Loucy (cell line): Measurements from ENCODE around the gene RASGRP3.

Source experiments
- H2AFZ ChIP-seq: fragments of 200-600 bp; sonication (generic); 2 replicates; pipeline ENCODE4 v1.6.0; 2016; ENCODE audit warnings: antibody characterized with exemption, mild to moderate bottlenecking, low read length, moderate library complexity
- H3F3A ChIP-seq: fragments of 200-600 bp; 2 replicates; pipeline ENCODE4 v1.6.0; 2016; ENCODE audit warnings: antibody characterized with exemption, low read depth, mild to moderate bottlenecking
- H3K27me3 ChIP-seq: fragments of 200-600 bp; sonication (generic); 2 replicates; pipeline ENCODE4 v1.6.1; 2014; ENCODE audit warnings: low read length, mild to moderate bottlenecking; ENCODE audit not compliant: insufficient read depth, poor library complexity, severe bottlenecking
- H3K36me3 ChIP-seq: fragments of 200-600 bp; sonication (generic); 2 replicates; pipeline ENCODE4 v1.6.1; 2016; ENCODE audit warnings: low read length; ENCODE audit not compliant: insufficient read depth
- H3K4me1 ChIP-seq: fragments of 200-600 bp; sonication (generic); 2 replicates; pipeline ENCODE4 v1.5.1; 2014; ENCODE audit warnings: low read length, mild to moderate bottlenecking; ENCODE audit not compliant: insufficient read depth, poor library complexity, severe bottlenecking
- H3K4me2 ChIP-seq: fragments of 200-600 bp; sonication (generic); 2 replicates; pipeline ENCODE4 v1.6.0; 2014; ENCODE audit warnings: antibody characterized with exemption, low read length, low read depth, mild to moderate bottlenecking; ENCODE audit not compliant: poor library complexity, severe bottlenecking
- H3K4me3 ChIP-seq: fragments of 200-600 bp; sonication (generic); 2 replicates; pipeline ENCODE4 v1.5.1; 2014; ENCODE audit warnings: low read length, mild to moderate bottlenecking, mixed read lengths; ENCODE audit not compliant: poor library complexity, severe bottlenecking
- H3K79me2 ChIP-seq: fragments of 200-600 bp; sonication (generic); 2 replicates; pipeline ENCODE4 v1.6.1; 2014; ENCODE audit warnings: low read length; ENCODE audit not compliant: insufficient read depth
- H3K9ac ChIP-seq: fragments of 200-600 bp; sonication (generic); 2 replicates; pipeline ENCODE4 v1.6.0; 2014; ENCODE audit warnings: mild to moderate bottlenecking, low read depth, low read length, moderate library complexity; ENCODE audit not compliant: poor library complexity, severe bottlenecking
- H3K9me2 ChIP-seq: fragments of 200-600 bp; sonication (generic); replicated peaks from 2 replicates; pipeline ENCODE4 v1.6.1; 2016; ENCODE audit warnings: low read depth, low read length, mixed read lengths
- H3K9me3 ChIP-seq: fragments of 200-600 bp; sonication (generic); 2 replicates; pipeline ENCODE4 v1.6.1; 2014; ENCODE audit warnings: mild to moderate bottlenecking, antibody characterized with exemption, low read length, low read depth; ENCODE audit not compliant: insufficient read depth
- H4K20me1 ChIP-seq: fragments of 200-600 bp; sonication (generic); 2 replicates; pipeline ENCODE4 v1.6.0; 2014; ENCODE audit warnings: antibody characterized with exemption, low read length, mild to moderate bottlenecking; ENCODE audit not compliant: insufficient read depth, poor library complexity, severe bottlenecking
- EZH2phosphoT487 ChIP-seq: fragments of 200-600 bp; IDR thresholded peaks from 2 replicates; pipeline ENCODE4 v1.6.1; 2018; ENCODE audit warnings: antibody characterized with exemption, mild to moderate bottlenecking, moderate library complexity, borderline replicate concordance
- TF ChIP-seq, protein P1 (sequence below): fragments of 200-600 bp; sonication (generic); conservative IDR thresholded peaks from 2 replicates; pipeline ENCODE4 v1.5.1; 2014; ENCODE audit warnings: mild to moderate bottlenecking, antibody characterized with exemption, low read length

Gene RASGRP3

DNA sequence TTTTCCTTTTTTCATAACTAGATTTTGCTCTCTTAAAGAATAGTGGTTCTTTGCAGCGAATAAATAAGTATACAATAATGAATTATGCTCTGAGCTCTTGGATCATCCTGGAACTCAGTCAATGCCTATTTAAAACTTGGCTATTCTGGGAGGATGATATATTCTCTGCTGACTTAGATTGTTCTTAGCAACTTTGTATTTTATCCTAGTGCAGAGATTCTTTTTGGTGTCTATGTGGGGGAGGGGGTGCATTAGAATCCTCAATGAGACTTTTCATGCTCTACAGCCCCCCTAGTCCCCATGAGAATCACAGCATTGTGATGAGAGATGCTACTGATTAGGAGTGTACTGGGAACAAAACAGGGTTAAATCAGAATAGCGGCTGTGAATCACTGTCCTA, 131.5 kb downstream of the RASGRP3 start:
- Histone ChIP-seq H2AFZ (no peak overlapping the region), H3K9me2 (no peaks in the 10 kb centered on the region), H3K4me1 (no peaks in the 10 kb centered on the region), H3K4me3 (no peak overlapping the region), H3K36me3 (no peaks in the 10 kb centered on the region), H3K9me3 (no peaks in the 10 kb centered on the region), H4K20me1 (no peaks in the 10 kb centered on the region), H3K27me3 (no peaks in the 10 kb centered on the region), H3K9ac (no peak overlapping the region), H3K79me2 (no peaks in the 10 kb centered on the region), H3K4me2 (no peak overlapping the region), H3F3A (no peaks in the 10 kb centered on the region)
- TF ChIP-seq EZH2phosphoT487 = no peak
- TF ChIP-seq, protein P1, sequence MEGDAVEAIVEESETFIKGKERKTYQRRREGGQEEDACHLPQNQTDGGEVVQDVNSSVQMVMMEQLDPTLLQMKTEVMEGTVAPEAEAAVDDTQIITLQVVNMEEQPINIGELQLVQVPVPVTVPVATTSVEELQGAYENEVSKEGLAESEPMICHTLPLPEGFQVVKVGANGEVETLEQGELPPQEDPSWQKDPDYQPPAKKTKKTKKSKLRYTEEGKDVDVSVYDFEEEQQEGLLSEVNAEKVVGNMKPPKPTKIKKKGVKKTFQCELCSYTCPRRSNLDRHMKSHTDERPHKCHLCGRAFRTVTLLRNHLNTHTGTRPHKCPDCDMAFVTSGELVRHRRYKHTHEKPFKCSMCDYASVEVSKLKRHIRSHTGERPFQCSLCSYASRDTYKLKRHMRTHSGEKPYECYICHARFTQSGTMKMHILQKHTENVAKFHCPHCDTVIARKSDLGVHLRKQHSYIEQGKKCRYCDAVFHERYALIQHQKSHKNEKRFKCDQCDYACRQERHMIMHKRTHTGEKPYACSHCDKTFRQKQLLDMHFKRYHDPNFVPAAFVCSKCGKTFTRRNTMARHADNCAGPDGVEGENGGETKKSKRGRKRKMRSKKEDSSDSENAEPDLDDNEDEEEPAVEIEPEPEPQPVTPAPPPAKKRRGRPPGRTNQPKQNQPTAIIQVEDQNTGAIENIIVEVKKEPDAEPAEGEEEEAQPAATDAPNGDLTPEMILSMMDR = no peak

DNA sequence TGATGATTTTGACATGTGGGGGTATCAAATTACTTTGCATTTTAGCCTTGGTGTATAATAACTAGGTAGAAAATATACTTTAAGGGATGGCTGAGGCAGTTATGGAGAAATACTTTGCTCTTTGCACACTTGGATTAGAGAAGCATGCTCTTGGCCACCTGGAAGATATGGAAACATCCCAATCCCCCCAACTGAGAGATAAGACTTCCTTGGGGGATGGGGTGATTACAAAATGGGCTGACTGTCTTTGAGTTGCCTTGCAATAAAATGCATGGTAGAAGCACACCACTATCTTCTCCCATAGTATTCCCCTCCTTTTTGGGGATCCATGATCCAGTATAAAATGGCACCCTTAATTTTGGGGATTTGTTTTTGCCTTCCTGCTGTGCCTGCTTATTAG, 137.7 kb downstream of the RASGRP3 start:
- Histone ChIP-seq H3K9ac (no peak overlapping the region), H2AFZ (no peak overlapping the region), H3K9me2 (no peaks in the 10 kb centered on the region), H3K4me1 (no peaks in the 10 kb centered on the region), H4K20me1 (no peaks in the 10 kb centered on the region), H3K27me3 (no peaks in the 10 kb centered on the region), H3K79me2 (no peaks in the 10 kb centered on the region), H3K9me3 (peaks cover 5% of the 10 kb centered on the region; the same call in 1 of the 2 replicates), H3K4me3 (no peak overlapping the region), H3F3A (no peaks in the 10 kb centered on the region), H3K4me2 (no peak overlapping the region), H3K36me3 (no peaks in the 10 kb centered on the region)
- TF ChIP-seq, protein P1 = no peak
- no peak for TF ChIP-seq EZH2phosphoT487
